ENCODE data around the gene NTM. TPM values are rescaled to one million over a fixed set of nuclear protein-coding genes. Genes with fewer than 3 reads are reported as not detected.

Gene NTM
- total RNA-seq, 1 donor from 2014 or later: 9.9 TPM

- Histone ChIP-seq H3K27ac (ENCODE audit: low read depth, low read length) (no peak overlapping the region), H3K9me3 (ENCODE audit: control insufficient read depth in 3 of 3, low read length in 3 of 3) (no peaks in the 10 kb centered on the region), H3K4me1 (ENCODE audit: control insufficient read depth in 3 of 3, insufficient read depth in 3 of 3, low read length in 3 of 3) (no peaks in the 10 kb centered on the region), H3K9ac (ENCODE audit: low read depth in 1 of 3, low read length in 3 of 3) (no peak overlapping the region), H3K36me3 (ENCODE audit: control insufficient read depth in 3 of 3, insufficient read depth in 3 of 3, low read length in 3 of 3) (no peaks in the 10 kb centered on the region), H3K4me3 (ENCODE audit: low read length in 3 of 3) (no peak overlapping the region), H3K27me3 (ENCODE audit: control insufficient read depth in 3 of 3, insufficient read depth in 3 of 3, low read length in 3 of 3) (peaks cover 0 to 2% (median 0%) of the 10 kb centered on the region in 3 donors)
Measured at GRCh38 chr11:132258875-132259274, 888.5 kb downstream of the NTM start.

GRCh38 chr11:132260636-132261035 is 890.2 kb downstream of the NTM start:
- Histone ChIP-seq H3K4me3 (ENCODE audit: low read length in 3 of 3) (no peak overlapping the region), H3K27me3 (ENCODE audit: control insufficient read depth in 3 of 3, insufficient read depth in 3 of 3, low read length in 3 of 3) (peaks cover 0 to 2% (median 0%) of the 10 kb centered on the region in 3 donors), H3K27ac (ENCODE audit: low read depth, low read length) (no peak overlapping the region), H3K9me3 (ENCODE audit: control insufficient read depth in 3 of 3, low read length in 3 of 3) (no peaks in the 10 kb centered on the region), H3K36me3 (ENCODE audit: control insufficient read depth in 3 of 3, insufficient read depth in 3 of 3, low read length in 3 of 3) (no peaks in the 10 kb centered on the region), H3K9ac (ENCODE audit: low read depth in 1 of 3, low read length in 3 of 3) (no peak overlapping the region), H3K4me1 (ENCODE audit: control insufficient read depth in 3 of 3, insufficient read depth in 3 of 3, low read length in 3 of 3) (no peaks in the 10 kb centered on the region)

DNA sequence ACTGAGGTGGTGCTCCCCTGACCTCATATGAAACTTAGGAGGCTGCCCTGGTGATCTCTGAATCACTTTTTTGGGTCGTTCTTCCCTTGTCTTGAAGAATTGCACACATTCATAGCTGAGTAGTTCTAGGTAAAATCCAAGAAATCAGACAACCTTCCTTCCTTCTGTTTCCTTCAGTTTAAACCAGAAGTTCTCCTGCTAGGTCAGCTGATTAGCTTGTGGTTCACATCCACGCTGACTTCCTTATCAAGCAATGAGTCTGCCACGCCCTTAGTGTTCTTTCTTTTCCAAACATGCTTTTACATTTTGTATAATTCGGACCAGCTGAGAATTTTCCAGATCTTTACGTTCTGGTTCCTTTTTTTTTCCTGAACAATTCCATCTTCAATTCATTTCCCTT is 892.8 kb downstream of the NTM start:
- H3K27me3 ChIP-seq (ENCODE audit: control insufficient read depth in 3 of 3, insufficient read depth in 3 of 3, low read length in 3 of 3): peaks cover 0 to 2% (median 0%) of the 10 kb centered on the region in 3 donors

DNA sequence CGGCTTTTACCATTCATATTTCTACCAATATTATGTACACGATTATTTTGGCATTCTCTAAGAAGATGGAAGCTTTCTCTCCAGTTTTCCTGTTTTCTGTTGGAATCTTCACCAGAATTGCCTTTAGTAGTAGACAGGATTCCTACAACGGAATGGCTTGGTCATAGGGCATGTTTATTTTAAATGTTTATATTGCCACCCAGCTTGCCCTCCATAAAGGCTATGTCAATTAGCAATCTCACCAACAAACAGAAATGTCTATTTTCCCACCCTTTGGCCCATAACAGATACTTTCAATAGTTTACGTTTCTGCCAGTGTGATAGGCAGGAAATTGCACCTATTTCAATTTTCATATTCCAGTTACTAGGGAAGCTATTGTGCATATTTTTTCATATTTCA is 893.5 kb downstream of the NTM start:
- Histone ChIP-seq H3K27me3 (ENCODE audit: control insufficient read depth in 3 of 3, insufficient read depth in 3 of 3, low read length in 3 of 3) (peaks cover 0 to 2% (median 0%) of the 10 kb centered on the region in 3 donors), H3K4me1 (ENCODE audit: control insufficient read depth in 3 of 3, insufficient read depth in 3 of 3, low read length in 3 of 3) (no peaks in the 10 kb centered on the region), H3K4me3 (ENCODE audit: low read length in 3 of 3) (no peak overlapping the region), H3K9me3 (ENCODE audit: control insufficient read depth in 3 of 3, low read length in 3 of 3) (no peaks in the 10 kb centered on the region), H3K27ac (ENCODE audit: low read depth, low read length) (no peak overlapping the region), H3K9ac (ENCODE audit: low read depth in 1 of 3, low read length in 3 of 3) (no peak overlapping the region), H3K36me3 (ENCODE audit: control insufficient read depth in 3 of 3, insufficient read depth in 3 of 3, low read length in 3 of 3) (no peaks in the 10 kb centered on the region)

More for the DNA sequence above, 892.8 kb downstream of the NTM start:
- no peak overlapping the region for H3K27ac ChIP-seq (ENCODE audit: low read depth, low read length)
- H3K9me3 ChIP-seq (ENCODE audit: control insufficient read depth in 3 of 3, low read length in 3 of 3): no peaks in the 10 kb centered on the region
- no peak overlapping the region for H3K4me3 ChIP-seq (ENCODE audit: low read length in 3 of 3)
- no peaks in the 10 kb centered on the region for H3K4me1 ChIP-seq (ENCODE audit: control insufficient read depth in 3 of 3, insufficient read depth in 3 of 3, low read length in 3 of 3)
- H3K36me3 ChIP-seq (ENCODE audit: control insufficient read depth in 3 of 3, insufficient read depth in 3 of 3, low read length in 3 of 3): no peaks in the 10 kb centered on the region
- H3K9ac ChIP-seq (ENCODE audit: low read depth in 1 of 3, low read length in 3 of 3): no peak overlapping the region

- Histone ChIP-seq H3K27me3 (ENCODE audit: control insufficient read depth in 3 of 3, insufficient read depth in 3 of 3, low read length in 3 of 3) (peaks cover 0 to 2% (median 0%) of the 10 kb centered on the region in 3 donors), H3K9ac (ENCODE audit: low read depth in 1 of 3, low read length in 3 of 3) (no peak overlapping the region), H3K4me3 (ENCODE audit: low read length in 3 of 3) (no peak overlapping the region), H3K9me3 (ENCODE audit: control insufficient read depth in 3 of 3, low read length in 3 of 3) (no peaks in the 10 kb centered on the region), H3K27ac (ENCODE audit: low read depth, low read length) (no peak overlapping the region), H3K36me3 (ENCODE audit: control insufficient read depth in 3 of 3, insufficient read depth in 3 of 3, low read length in 3 of 3) (no peaks in the 10 kb centered on the region), H3K4me1 (ENCODE audit: control insufficient read depth in 3 of 3, insufficient read depth in 3 of 3, low read length in 3 of 3) (no peaks in the 10 kb centered on the region)
Measured at GRCh38 chr11:132264616-132265015, 894.2 kb downstream of the NTM start.

- Histone ChIP-seq H3K9ac (ENCODE audit: low read depth in 1 of 3, low read length in 3 of 3) (no peak overlapping the region), H3K36me3 (ENCODE audit: control insufficient read depth in 3 of 3, insufficient read depth in 3 of 3, low read length in 3 of 3) (no peaks in the 10 kb centered on the region), H3K27ac (ENCODE audit: low read depth, low read length) (no peak overlapping the region), H3K9me3 (ENCODE audit: control insufficient read depth in 3 of 3, low read length in 3 of 3) (no peaks in the 10 kb centered on the region), H3K27me3 (ENCODE audit: control insufficient read depth in 3 of 3, insufficient read depth in 3 of 3, low read length in 3 of 3) (no peaks in the 10 kb centered on the region), H3K4me3 (ENCODE audit: low read length in 3 of 3) (no peak overlapping the region), H3K4me1 (ENCODE audit: control insufficient read depth in 3 of 3, insufficient read depth in 3 of 3, low read length in 3 of 3) (no peaks in the 10 kb centered on the region)
Measured at GRCh38 chr11:132278801-132279574, 908.6 kb downstream of the NTM start.

- H3K4me3 ChIP-seq (ENCODE audit: low read length in 3 of 3): no peak overlapping the region
- H3K27ac ChIP-seq (ENCODE audit: low read depth, low read length): no peak overlapping the region
- H3K27me3 ChIP-seq (ENCODE audit: control insufficient read depth in 3 of 3, insufficient read depth in 3 of 3, low read length in 3 of 3): peaks cover 0 to 4% (median 0%) of the 10 kb centered on the region in 3 donors
- no peaks in the 10 kb centered on the region for H3K9me3 ChIP-seq (ENCODE audit: control insufficient read depth in 3 of 3, low read length in 3 of 3)
- H3K9ac ChIP-seq (ENCODE audit: low read depth in 1 of 3, low read length in 3 of 3): no peak overlapping the region
- no peaks in the 10 kb centered on the region for H3K36me3 ChIP-seq (ENCODE audit: control insufficient read depth in 3 of 3, insufficient read depth in 3 of 3, low read length in 3 of 3)
- peaks cover 0 to 19% (median 16%) of the 10 kb centered on the region in 3 donors for H3K4me1 ChIP-seq (ENCODE audit: control insufficient read depth in 3 of 3, insufficient read depth in 3 of 3, low read length in 3 of 3)
Measured at GRCh38 chr11:132284048-132284447, 913.6 kb downstream of the NTM start.

DNA sequence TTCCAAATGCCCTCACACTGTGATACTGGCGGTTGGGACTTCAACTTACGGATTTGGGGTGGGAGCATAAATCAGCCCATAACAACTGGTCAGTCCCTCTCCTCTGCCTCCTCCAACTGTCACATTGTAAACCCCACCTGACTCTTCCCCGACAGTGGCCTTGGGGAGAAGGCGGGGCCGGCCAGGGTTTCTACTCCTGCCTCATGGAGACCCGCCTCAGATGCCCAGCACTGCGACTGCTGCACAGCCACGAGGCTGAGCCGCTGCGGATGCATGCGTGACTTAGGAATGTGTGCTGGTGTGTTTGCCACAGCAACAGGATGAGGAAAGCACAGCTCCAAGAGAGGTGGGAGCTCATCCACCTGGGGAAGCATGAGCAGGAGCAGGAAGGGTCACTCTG is 914.2 kb downstream of the NTM start:
- H3K9ac ChIP-seq (ENCODE audit: low read depth in 1 of 3, low read length in 3 of 3): no peak overlapping the region
- H3K4me1 ChIP-seq (ENCODE audit: control insufficient read depth in 3 of 3, insufficient read depth in 3 of 3, low read length in 3 of 3): peaks cover 0 to 19% (median 16%) of the 10 kb centered on the region in 3 donors
- H3K4me3 ChIP-seq (ENCODE audit: low read length in 3 of 3): no peak overlapping the region
- H3K36me3 ChIP-seq (ENCODE audit: control insufficient read depth in 3 of 3, insufficient read depth in 3 of 3, low read length in 3 of 3): no peaks in the 10 kb centered on the region
- H3K9me3 ChIP-seq (ENCODE audit: control insufficient read depth in 3 of 3, low read length in 3 of 3): no peaks in the 10 kb centered on the region
- peaks cover 0 to 4% (median 0%) of the 10 kb centered on the region in 3 donors for H3K27me3 ChIP-seq (ENCODE audit: control insufficient read depth in 3 of 3, insufficient read depth in 3 of 3, low read length in 3 of 3)
- no peak overlapping the region for H3K27ac ChIP-seq (ENCODE audit: low read depth, low read length)

DNA sequence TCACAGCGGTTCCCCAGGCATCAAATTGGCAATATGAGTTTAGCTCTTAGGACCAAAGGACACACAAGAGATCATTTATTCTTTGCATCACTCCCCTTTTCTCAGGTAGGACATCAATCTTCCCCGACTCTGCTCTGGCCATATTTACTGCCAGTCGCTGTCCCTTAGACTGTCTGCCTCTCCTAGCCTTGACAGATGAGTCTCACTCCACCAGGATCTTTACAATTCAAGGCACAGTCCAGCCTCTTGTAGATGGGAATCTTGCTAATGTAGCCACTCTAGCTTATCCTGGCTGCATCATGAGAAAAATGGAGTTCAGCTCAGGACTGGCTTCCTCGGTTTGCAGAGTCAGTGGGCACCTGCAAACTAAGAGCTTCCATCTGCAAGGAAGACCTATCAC is 915.2 kb downstream of the NTM start:
- H3K27ac ChIP-seq (ENCODE audit: low read depth, low read length): no peak overlapping the region
- H3K27me3 ChIP-seq (ENCODE audit: control insufficient read depth in 3 of 3, insufficient read depth in 3 of 3, low read length in 3 of 3): peaks cover 0 to 4% (median 0%) of the 10 kb centered on the region in 3 donors
- H3K4me3 ChIP-seq (ENCODE audit: low read length in 3 of 3): no peak overlapping the region
- no peaks in the 10 kb centered on the region for H3K9me3 ChIP-seq (ENCODE audit: control insufficient read depth in 3 of 3, low read length in 3 of 3)
- peaks cover 0 to 19% (median 16%) of the 10 kb centered on the region in 3 donors for H3K4me1 ChIP-seq (ENCODE audit: control insufficient read depth in 3 of 3, insufficient read depth in 3 of 3, low read length in 3 of 3)
- no peak overlapping the region for H3K9ac ChIP-seq (ENCODE audit: low read depth in 1 of 3, low read length in 3 of 3)
- H3K36me3 ChIP-seq (ENCODE audit: control insufficient read depth in 3 of 3, insufficient read depth in 3 of 3, low read length in 3 of 3): no peaks in the 10 kb centered on the region

GRCh38 chr11:132286106-132286505 is 915.7 kb downstream of the NTM start:
- Histone ChIP-seq H3K9me3 (ENCODE audit: control insufficient read depth in 3 of 3, low read length in 3 of 3) (no peaks in the 10 kb centered on the region), H3K9ac (ENCODE audit: low read depth in 1 of 3, low read length in 3 of 3) (no peak overlapping the region), H3K4me3 (ENCODE audit: low read length in 3 of 3) (no peak overlapping the region), H3K27ac (ENCODE audit: low read depth, low read length) (no peak overlapping the region), H3K27me3 (ENCODE audit: control insufficient read depth in 3 of 3, insufficient read depth in 3 of 3, low read length in 3 of 3) (peaks cover 0 to 4% (median 0%) of the 10 kb centered on the region in 3 donors), H3K4me1 (ENCODE audit: control insufficient read depth in 3 of 3, insufficient read depth in 3 of 3, low read length in 3 of 3) (peaks cover 0 to 19% (median 16%) of the 10 kb centered on the region in 3 donors), H3K36me3 (ENCODE audit: control insufficient read depth in 3 of 3, insufficient read depth in 3 of 3, low read length in 3 of 3) (no peaks in the 10 kb centered on the region)
